Measurements from ENCODE around the gene PLEKHG2.

Gene PLEKHG2

DNA sequence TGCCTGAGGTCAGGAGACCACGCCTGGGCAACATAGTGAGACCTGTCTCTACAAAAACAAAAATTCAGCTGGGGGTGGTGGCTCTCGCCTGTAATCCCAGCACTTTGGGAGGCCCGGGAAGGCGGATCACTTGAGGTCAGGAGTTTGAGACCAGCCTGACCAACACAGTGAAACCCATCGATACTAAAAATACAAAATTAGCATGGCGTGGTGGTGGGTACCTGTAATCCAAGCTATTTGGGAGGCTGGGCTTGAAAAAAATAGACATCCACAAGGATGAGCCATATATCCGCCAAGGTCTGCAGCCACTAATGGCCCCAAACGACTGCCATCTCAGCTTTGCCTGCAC lies 20.2 kb downstream of the PLEKHG2 start:
- peaks cover 27% of the 10 kb centered on the region; the same call in 1 of the 2 replicates for H3K36me3 ChIP-seq (ENCODE audit: insufficient read depth)
- H3K4me1 ChIP-seq (ENCODE audit: low read depth, poor library complexity, severe bottlenecking) = peaks cover 54% of the 10 kb centered on the region
- H3K4me2 ChIP-seq = no peak overlapping the region
- TF ChIP-seq, protein P1, sequence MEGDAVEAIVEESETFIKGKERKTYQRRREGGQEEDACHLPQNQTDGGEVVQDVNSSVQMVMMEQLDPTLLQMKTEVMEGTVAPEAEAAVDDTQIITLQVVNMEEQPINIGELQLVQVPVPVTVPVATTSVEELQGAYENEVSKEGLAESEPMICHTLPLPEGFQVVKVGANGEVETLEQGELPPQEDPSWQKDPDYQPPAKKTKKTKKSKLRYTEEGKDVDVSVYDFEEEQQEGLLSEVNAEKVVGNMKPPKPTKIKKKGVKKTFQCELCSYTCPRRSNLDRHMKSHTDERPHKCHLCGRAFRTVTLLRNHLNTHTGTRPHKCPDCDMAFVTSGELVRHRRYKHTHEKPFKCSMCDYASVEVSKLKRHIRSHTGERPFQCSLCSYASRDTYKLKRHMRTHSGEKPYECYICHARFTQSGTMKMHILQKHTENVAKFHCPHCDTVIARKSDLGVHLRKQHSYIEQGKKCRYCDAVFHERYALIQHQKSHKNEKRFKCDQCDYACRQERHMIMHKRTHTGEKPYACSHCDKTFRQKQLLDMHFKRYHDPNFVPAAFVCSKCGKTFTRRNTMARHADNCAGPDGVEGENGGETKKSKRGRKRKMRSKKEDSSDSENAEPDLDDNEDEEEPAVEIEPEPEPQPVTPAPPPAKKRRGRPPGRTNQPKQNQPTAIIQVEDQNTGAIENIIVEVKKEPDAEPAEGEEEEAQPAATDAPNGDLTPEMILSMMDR (conservative IDR thresholded peaks at IDR 0.05; ENCODE audit: low read depth, low read length) = no peak
- H3K27ac ChIP-seq = peak overlapping the region; percentile 16; the same call in 1 of the 2 replicates
- H3K9ac ChIP-seq = no peak overlapping the region
- H2AFZ ChIP-seq (ENCODE audit: low read depth) = no peak overlapping the region
- H3K4me3 ChIP-seq (IDR thresholded peaks at IDR 0.05; ENCODE audit: insufficient read depth, low read depth, low read length) = no peak overlapping the region
- no peaks in the 10 kb centered on the region for H4K20me1 ChIP-seq (ENCODE audit: insufficient read depth)
- peaks cover 23% of the 10 kb centered on the region for H3K79me2 ChIP-seq (ENCODE audit: insufficient read depth, low read depth)
- H3K27me3 ChIP-seq (ENCODE audit: insufficient read depth, low read depth) = 0 out of 2 replicates have a peak, but pooled peaks cover under 1% of the 10 kb centered on the region

- no peak overlapping the region for H3K9ac ChIP-seq
- H3K27ac ChIP-seq = peak overlapping the region; percentile 75; the same call in 1 of the 2 replicates
- no peak overlapping the region for H2AFZ ChIP-seq (ENCODE audit: low read depth)
- peak overlapping the region; percentile 100 for H3K4me2 ChIP-seq
- no peaks in the 10 kb centered on the region for H4K20me1 ChIP-seq (ENCODE audit: insufficient read depth)
- H3K4me1 ChIP-seq (ENCODE audit: low read depth, poor library complexity, severe bottlenecking) = peaks cover 54% of the 10 kb centered on the region
- peaks cover 27% of the 10 kb centered on the region; the same call in 1 of the 2 replicates for H3K36me3 ChIP-seq (ENCODE audit: insufficient read depth)
- no peaks in the 10 kb centered on the region for H3K27me3 ChIP-seq (ENCODE audit: insufficient read depth, low read depth)
- TF ChIP-seq, protein P1 (conservative IDR thresholded peaks at IDR 0.05; ENCODE audit: low read depth, low read length) = no peak
- no peak overlapping the region for H3K4me3 ChIP-seq (IDR thresholded peaks at IDR 0.05; ENCODE audit: insufficient read depth, low read depth, low read length)
- peaks cover 23% of the 10 kb centered on the region for H3K79me2 ChIP-seq (ENCODE audit: insufficient read depth, low read depth)
These were observed 21.1 kb downstream of the PLEKHG2 start for GRCh38 chr19:39433480-39434079.

DNA sequence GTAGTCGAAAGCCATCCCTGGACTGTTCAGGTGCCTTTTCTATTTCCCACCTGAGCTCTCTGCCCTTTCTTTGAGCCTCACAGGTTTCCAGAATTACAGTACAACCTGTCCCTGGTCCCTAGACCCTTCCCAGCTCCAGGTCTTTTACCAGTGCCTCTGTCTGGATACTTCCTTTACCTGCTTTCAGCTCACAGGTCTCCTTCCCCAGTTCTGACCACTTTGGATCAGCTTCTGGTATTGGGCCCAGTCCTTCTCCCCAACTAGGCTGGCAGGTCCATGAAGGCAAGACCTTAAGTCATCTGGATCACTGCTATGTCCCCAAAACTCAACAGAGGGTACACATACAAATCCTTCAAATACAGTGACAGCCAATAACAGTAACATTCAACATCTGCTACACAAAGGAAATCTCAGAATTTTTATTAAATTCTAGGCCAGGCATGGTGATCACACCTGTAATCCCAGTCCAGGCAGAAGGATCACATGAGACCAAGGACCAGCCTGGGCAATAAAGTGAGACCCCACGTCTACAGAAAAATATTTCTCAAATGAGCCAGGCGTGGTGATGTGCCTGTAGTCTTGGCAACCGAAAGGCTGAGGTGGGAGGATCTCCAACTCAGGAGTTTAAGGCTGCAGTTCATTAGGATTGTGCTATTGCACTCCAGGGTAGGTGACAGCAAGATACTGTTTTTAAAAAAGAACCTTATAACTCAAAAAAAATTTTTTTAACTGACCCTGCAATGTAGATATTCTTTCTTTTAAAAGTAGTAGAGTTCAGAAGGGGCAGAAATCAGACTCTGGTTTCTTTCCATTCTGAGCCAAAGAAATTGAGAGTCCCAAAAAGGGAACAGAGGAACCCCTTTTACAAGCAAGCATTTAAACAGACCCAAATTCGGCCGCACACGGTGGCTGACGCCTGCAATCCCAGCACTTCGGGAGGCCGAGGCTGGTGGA lies 21.9 kb downstream of the PLEKHG2 start:
- H3K79me2 ChIP-seq (ENCODE audit: insufficient read depth, low read depth) = peaks cover 23% of the 10 kb centered on the region
- TF ChIP-seq, protein P1 (conservative IDR thresholded peaks at IDR 0.05; ENCODE audit: low read depth, low read length) = no peak
- no peaks in the 10 kb centered on the region for H4K20me1 ChIP-seq (ENCODE audit: insufficient read depth)
- H3K9ac ChIP-seq = peak overlapping the region; percentile 97
- H2AFZ ChIP-seq (ENCODE audit: low read depth) = no peak overlapping the region
- H3K27ac ChIP-seq = peak overlapping the region; percentile 75
- peaks cover 54% of the 10 kb centered on the region for H3K4me1 ChIP-seq (ENCODE audit: low read depth, poor library complexity, severe bottlenecking)
- peaks cover 27% of the 10 kb centered on the region; the same call in 1 of the 2 replicates for H3K36me3 ChIP-seq (ENCODE audit: insufficient read depth)
- no peak overlapping the region for H3K4me3 ChIP-seq (IDR thresholded peaks at IDR 0.05; ENCODE audit: insufficient read depth, low read depth, low read length)
- peak overlapping the region; percentile 100 for H3K4me2 ChIP-seq
- no peaks in the 10 kb centered on the region for H3K27me3 ChIP-seq (ENCODE audit: insufficient read depth, low read depth)

DNA sequence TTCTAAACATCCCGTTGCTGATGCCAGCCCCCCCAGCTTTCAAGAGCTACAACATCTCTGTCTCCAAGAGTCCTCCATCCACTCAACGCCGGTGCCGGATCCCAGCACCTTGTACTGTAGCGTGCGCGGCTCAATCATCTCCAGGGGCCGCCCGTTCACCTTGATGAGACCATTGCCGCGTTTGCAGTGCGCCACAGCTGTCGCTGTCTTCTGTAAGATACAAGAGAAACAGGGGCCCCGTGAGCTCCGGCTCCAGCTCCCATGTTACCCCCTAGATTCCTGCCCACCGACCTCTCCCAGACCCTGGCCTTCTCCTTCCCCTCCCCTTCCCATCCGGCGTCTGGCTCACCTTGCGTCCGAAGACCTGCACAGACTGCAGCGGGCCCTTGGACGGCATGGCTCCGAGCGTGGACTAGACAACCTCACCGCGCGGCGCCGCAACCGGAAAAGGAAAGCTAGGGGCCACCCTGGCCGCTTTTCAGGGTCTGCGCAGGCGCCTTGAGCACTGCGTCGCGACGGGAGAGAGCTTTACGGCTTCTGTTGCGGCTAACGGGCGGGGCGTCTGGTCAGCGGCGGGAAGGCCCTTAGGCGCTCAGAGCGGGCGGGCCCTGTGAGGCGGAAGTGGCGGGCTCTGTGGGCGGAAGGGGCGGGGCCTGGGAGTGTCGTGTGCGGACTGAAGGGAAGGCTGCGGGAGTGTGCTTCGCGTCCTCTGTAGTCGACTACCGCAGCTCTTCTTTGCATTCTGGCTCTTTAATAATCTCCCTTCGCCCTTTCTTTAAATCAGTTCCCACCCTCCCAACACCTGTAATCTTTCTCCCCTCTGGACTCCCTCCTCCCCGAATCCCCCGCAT lies 23.3 kb downstream of the PLEKHG2 start, which contains the start of gene RPS16:
TSS of gene RPS16 (minus strand) at position 451 of the 851 bp plus-strand sequence. CDS start at position 397, 54 bp downstream.
- no peaks in the 10 kb centered on the region for H3K27me3 ChIP-seq (ENCODE audit: insufficient read depth, low read depth)
- H3K27ac ChIP-seq = peak within 1 kb of the TSS; percentile 75
- peak within 1 kb of the TSS; percentile 80; the same call in 1 of the 2 replicates for H2AFZ ChIP-seq (ENCODE audit: low read depth)
- H3K36me3 ChIP-seq (ENCODE audit: insufficient read depth) = peaks cover 27% of the 10 kb centered on the region; the same call in 1 of the 2 replicates
- H3K79me2 ChIP-seq (ENCODE audit: insufficient read depth, low read depth) = peaks cover 23% of the 10 kb centered on the region
- no peaks in the 10 kb centered on the region for H4K20me1 ChIP-seq (ENCODE audit: insufficient read depth)
- H3K9ac ChIP-seq = peak within 1 kb of the TSS; percentile 97
- H3K4me2 ChIP-seq = peak within 1 kb of the TSS; percentile 100
- no peak within 1 kb of the TSS for H3K4me3 ChIP-seq (IDR thresholded peaks at IDR 0.05; ENCODE audit: insufficient read depth, low read depth, low read length)
- TF ChIP-seq, protein P1 (conservative IDR thresholded peaks at IDR 0.05; ENCODE audit: low read depth, low read length) = no peak
- peaks cover 50% of the 10 kb centered on the region for H3K4me1 ChIP-seq (ENCODE audit: low read depth, poor library complexity, severe bottlenecking)

Data from KMS-11 (cell line).